ENCODE data around the gene EEF1AKMT1.

Gene EEF1AKMT1

DNA sequence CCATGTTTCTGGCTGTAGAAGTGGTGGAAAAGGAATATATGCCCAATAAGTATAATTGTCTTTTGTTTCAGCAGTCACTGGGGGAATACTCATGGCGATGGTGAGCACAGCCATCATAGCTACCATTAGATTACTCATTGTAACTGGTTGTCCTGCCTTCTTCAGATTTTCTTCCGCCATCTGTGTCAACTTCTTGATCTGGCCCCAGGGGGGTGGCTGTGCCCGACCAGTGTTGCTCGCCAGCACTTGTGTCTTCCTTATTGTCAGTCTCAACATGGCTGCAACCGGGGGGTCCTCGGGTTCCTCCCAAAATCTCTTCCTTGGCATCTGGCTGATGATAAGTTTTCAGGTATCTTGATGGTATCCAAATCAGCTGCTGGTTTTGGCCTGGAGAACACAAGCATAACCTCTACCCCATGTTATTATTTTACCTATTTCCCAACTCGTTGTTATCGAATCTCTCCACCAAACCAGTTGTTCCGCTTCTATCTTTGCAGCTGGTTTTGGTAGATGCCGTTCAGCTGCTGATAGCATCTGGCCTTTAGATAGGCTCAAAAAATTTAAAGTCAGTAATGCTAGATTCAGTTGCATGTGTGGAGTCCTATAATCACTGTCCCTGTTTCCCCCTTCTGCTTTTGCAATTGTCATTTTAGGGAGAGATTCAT lies 93.2 kb downstream of the EEF1AKMT1 start:
- no peak for DNase-seq (ENCODE audit: extremely low read depth, insufficient read length)
- Histone ChIP-seq H3K4me3 (replicated peaks; ENCODE audit: low read depth, low read length) (no peak overlapping the region), H3K36me3 (ENCODE audit: control insufficient read depth, insufficient read depth, low read length) (no peaks in the 10 kb centered on the region), H3K27me3 (replicated peaks; ENCODE audit: control insufficient read depth, insufficient read depth, low read length) (no peaks in the 10 kb centered on the region)
- no peak for TF ChIP-seq CTCF (IDR thresholded peaks at IDR 0.05; ENCODE audit: insufficient read depth, low read length, poor library complexity, severe bottlenecking)

- H3K36me3 ChIP-seq (ENCODE audit: control insufficient read depth, insufficient read depth, low read length): no peaks in the 10 kb centered on the region
- H3K27me3 ChIP-seq (replicated peaks; ENCODE audit: control insufficient read depth, insufficient read depth, low read length): no peaks in the 10 kb centered on the region
- no peak overlapping the region for H3K4me3 ChIP-seq (replicated peaks; ENCODE audit: low read depth, low read length)
- no peak for TF ChIP-seq CTCF (IDR thresholded peaks at IDR 0.05; ENCODE audit: insufficient read depth, low read length, poor library complexity, severe bottlenecking)
- no peak for DNase-seq (ENCODE audit: extremely low read depth, insufficient read length)
Observed at GRCh38 chr13:20679879-20680278, 93.9 kb downstream of the EEF1AKMT1 start.

All from GM06990 (cell line).